OCI-LY3 (cell line): Measurements from ENCODE around the gene RAPSN.

ENCODE experiments used
- H2AFZ ChIP-seq: fragments of 200-600, 300-600 bp; shearing (Covaris generic); 2 replicates; pipeline ENCODE4 v1.6.0; 2014; ENCODE audit warnings: antibody characterized with exemption, low read depth, low read length
- H3K27ac ChIP-seq: fragments of 200-600, 300-600 bp; sonication (generic); 2 replicates; pipeline ENCODE4 v1.5.1; 2014; ENCODE audit warnings: mild to moderate bottlenecking, low read length, moderate library complexity, mixed read lengths
- H3K27me3 ChIP-seq: fragments of 200-600, 300-600 bp; sonication (generic); 2 replicates; pipeline ENCODE4 v1.6.1; 2014; ENCODE audit warnings: low read depth, low read length, mixed read lengths
- H3K36me3 ChIP-seq: fragments of 200-600, 300-600 bp; sonication (generic); replicated peaks from 2 replicates; pipeline ENCODE3; 2014; ENCODE audit warnings: low read depth, low read length, mixed read lengths
- H3K4me1 ChIP-seq: fragments of 300-600, 200-600 bp; sonication (generic); 2 replicates; pipeline ENCODE4 v1.6.1; 2014; ENCODE audit warnings: low read length, mixed read lengths
- H3K4me2 ChIP-seq: fragments of 200-600, 300-600 bp; sonication (generic); 2 replicates; pipeline ENCODE4 v1.6.1; 2014; ENCODE audit warnings: low read length, mixed read lengths
- H3K4me3 ChIP-seq: fragments of 300-600, 200-600 bp; sonication (generic); 2 replicates; pipeline ENCODE4 v1.5.1; 2014; ENCODE audit warnings: antibody characterized with exemption, mild to moderate bottlenecking, low read length, moderate library complexity
- H3K79me2 ChIP-seq: fragments of 300-600, 200-600 bp; shearing (Covaris generic); 2 replicates; pipeline ENCODE4 v1.6.1; 2014; ENCODE audit warnings: mild to moderate bottlenecking, low read length, mixed read lengths
- H3K9ac ChIP-seq: fragments of 300-600, 200-600 bp; shearing (Covaris generic); 2 replicates; pipeline ENCODE4 v1.6.0; 2014; ENCODE audit warnings: mild to moderate bottlenecking, low read length, moderate library complexity
- H3K9me3 ChIP-seq: fragments of 200-600, 300-600 bp; shearing (Covaris generic); 2 replicates; pipeline ENCODE4 v1.6.1; 2014; ENCODE audit warnings: low read length, mixed read lengths; ENCODE audit not compliant: insufficient read depth
- H4K20me1 ChIP-seq: fragments of 200-600, 300-600 bp; sonication (generic); 2 replicates; pipeline ENCODE4 v1.6.1; 2016; ENCODE audit warnings: low read length, mixed read lengths; ENCODE audit not compliant: insufficient read depth
- CTCF ChIP-seq: fragments of 200-600, 300-600 bp; sonication (generic); IDR thresholded peaks from 2 replicates; pipeline ENCODE4 v1.5.1; 2014; ENCODE audit warnings: antibody characterized with exemption, low read length, low read depth
- EZH2phosphoT487 ChIP-seq: fragments of 200-600 bp; shearing (Covaris generic); IDR thresholded peaks from 2 replicates; pipeline ENCODE4 v1.6.1; 2018; ENCODE audit warnings: antibody characterized with exemption, mixed run types, low read depth

The RAPSN gene

GRCh38 chr11:47487421-47487820 is 38.5 kb upstream of the RAPSN start:
- H4K20me1 ChIP-seq: peaks cover 22% of the 10 kb centered on the region
- no peaks in the 10 kb centered on the region for H3K4me1 ChIP-seq
- no peak overlapping the region for H3K27ac ChIP-seq
- H2AFZ ChIP-seq: no peak overlapping the region
- no peak overlapping the region for H3K9ac ChIP-seq
- TF ChIP-seq CTCF: no peak
- no peak for TF ChIP-seq EZH2phosphoT487
- H3K9me3 ChIP-seq: no peaks in the 10 kb centered on the region
- no peak overlapping the region for H3K4me3 ChIP-seq
- H3K27me3 ChIP-seq: no peaks in the 10 kb centered on the region
- peaks cover 68% of the 10 kb centered on the region for H3K79me2 ChIP-seq
- peaks cover 61% of the 10 kb centered on the region for H3K36me3 ChIP-seq
- no peak overlapping the region for H3K4me2 ChIP-seq

GRCh38 chr11:47485107-47485506 is 36.2 kb upstream of the RAPSN start:
- Histone ChIP-seq H3K4me1 (peaks cover 16% of the 10 kb centered on the region), H3K79me2 (peaks cover 61% of the 10 kb centered on the region), H4K20me1 (peaks cover 12% of the 10 kb centered on the region), H3K4me3 (no peak overlapping the region), H3K27ac (no peak overlapping the region), H3K4me2 (no peak overlapping the region), H3K9me3 (no peaks in the 10 kb centered on the region), H3K27me3 (no peaks in the 10 kb centered on the region), H3K9ac (no peak overlapping the region), H3K36me3 (peaks cover 76% of the 10 kb centered on the region), H2AFZ (no peak overlapping the region)
- TF ChIP-seq EZH2phosphoT487 (no peak), CTCF (no peak)

- Histone ChIP-seq H4K20me1 (0 out of 2 replicates have a peak, but pooled peaks cover 1% of the 10 kb centered on the region), H3K79me2 (peaks cover 60% of the 10 kb centered on the region), H3K27ac (no peak overlapping the region), H3K4me3 (no peak overlapping the region), H3K4me2 (no peak overlapping the region), H3K9ac (no peak overlapping the region), H3K4me1 (peaks cover 30% of the 10 kb centered on the region), H3K9me3 (no peaks in the 10 kb centered on the region), H3K36me3 (peaks cover 81% of the 10 kb centered on the region), H2AFZ (no peak overlapping the region), H3K27me3 (no peaks in the 10 kb centered on the region)
- TF ChIP-seq CTCF (no peak), EZH2phosphoT487 (no peak)
Measured at GRCh38 chr11:47483457-47483856, 34.5 kb upstream of the RAPSN start.

GRCh38 chr11:47480762-47481161 is 31.8 kb upstream of the RAPSN start:
- Histone ChIP-seq H3K4me2 (no peak overlapping the region), H3K9me3 (no peaks in the 10 kb centered on the region), H3K27ac (peak overlapping the region; percentile 58), H3K27me3 (no peaks in the 10 kb centered on the region), H3K4me3 (no peak overlapping the region), H3K9ac (no peak overlapping the region), H2AFZ (no peak overlapping the region), H3K4me1 (peaks cover 50% of the 10 kb centered on the region), H3K79me2 (peaks cover 67% of the 10 kb centered on the region), H3K36me3 (peaks cover 79% of the 10 kb centered on the region), H4K20me1 (peaks cover 18% of the 10 kb centered on the region)
- TF ChIP-seq CTCF: no peak
